Hematopoietic multipotent progenitor cell treated with erythropoietin and hydrocortisone succinate and interleukin-3 and kit ligand, for 6 days (in vitro differentiated cells): Measurements from ENCODE around the gene CHRNB4.

Source experiments
- DNase-seq: peaks from one replicate; pipeline ENCODE4 v3.0.0-alpha.2; 2015

Gene CHRNB4

DNA sequence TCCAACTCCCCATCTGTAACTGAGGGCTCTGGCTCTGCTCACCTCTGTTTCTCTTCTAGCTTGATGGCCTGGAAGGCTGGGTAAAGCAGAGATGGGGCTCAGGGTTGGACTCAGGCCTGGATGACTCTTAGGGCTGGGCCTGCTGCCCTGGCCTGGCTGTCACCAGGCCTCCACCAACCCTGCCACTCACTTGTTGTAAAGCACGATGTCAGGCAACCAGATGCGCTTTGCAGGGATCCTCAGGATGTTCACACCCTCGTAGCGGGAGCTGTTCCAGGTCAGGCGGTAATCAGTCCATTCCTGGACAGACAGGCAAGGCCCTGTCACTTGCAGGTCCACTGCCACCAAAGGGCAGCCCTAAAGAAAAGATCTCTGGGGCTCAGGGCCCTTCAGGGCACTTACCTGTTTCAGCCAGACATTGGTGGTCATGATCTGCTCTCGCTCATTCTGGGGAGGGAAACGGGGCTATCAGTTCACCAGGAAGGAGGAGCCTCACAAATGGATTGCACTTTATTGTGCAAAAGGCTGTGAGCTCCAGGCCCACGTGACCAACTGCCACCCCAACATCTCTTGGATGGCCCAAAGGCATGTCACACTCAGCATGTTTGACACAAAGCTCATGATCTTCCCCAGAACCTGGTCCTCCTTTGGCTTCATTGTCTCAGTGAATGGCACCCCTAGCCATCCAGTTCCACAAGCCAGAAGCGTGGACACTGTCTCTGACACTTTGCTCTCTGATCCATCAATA lies 9.9 kb downstream of the CHRNB4 start:
- DNase-seq = no peak

- no peak for DNase-seq
Observed at GRCh38 chr15:78629716-78630065, 11.3 kb downstream of the CHRNB4 start.

DNA sequence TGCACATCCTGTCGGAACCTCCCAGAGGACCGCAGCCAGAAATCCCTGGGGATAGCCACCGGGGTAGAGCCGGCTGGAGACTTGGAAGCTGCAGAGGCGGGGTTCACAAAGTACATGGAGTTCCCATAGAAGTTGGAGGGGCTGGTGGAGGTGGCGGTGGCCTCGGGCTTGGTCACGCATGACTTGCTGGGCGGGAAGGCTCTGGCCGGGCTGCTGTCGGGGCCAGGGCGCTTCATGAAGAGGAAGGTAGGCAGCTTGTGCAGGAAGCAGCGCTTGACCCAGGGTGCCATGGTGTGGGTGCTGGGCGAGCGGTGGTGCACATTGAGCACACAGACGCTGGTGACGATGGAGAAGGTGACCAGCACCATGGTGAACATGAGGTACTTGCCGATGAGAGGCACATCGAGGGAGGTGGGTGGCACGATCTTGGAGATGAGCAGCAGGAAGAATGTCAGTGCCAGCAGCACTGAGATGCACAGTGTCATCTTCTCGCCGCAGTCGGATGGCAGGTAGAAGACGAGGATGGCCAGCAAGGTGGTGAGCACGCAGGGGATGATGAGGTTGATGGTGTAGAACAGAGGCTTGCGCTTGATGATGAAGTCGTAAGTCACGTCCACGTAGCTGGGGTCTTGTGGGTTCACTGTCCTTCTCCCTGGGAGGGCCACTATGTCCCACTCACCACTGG lies 11.8 kb downstream of the CHRNB4 start:
- DNase-seq = no peak

DNA sequence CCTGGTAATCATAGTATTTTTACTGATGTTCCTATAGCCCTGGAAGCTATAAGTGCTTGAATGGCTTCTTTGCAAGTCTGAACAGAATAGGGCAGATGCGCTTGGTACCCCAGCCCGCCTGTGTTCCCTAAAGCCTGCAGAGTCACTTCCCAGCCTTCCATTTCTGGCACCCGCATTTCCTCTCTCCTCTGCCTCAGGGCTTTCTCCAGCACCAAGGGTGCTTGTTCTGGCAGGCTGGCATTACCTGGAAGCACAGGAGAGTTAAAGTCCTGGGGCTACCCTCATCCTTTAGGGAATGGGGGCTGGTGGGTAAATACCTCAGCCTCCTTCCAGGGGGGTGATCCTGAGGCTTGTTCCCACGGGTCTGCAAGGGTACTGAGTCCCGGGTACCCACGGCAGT lies 12.8 kb downstream of the CHRNB4 start:
- DNase-seq = no peak

DNA sequence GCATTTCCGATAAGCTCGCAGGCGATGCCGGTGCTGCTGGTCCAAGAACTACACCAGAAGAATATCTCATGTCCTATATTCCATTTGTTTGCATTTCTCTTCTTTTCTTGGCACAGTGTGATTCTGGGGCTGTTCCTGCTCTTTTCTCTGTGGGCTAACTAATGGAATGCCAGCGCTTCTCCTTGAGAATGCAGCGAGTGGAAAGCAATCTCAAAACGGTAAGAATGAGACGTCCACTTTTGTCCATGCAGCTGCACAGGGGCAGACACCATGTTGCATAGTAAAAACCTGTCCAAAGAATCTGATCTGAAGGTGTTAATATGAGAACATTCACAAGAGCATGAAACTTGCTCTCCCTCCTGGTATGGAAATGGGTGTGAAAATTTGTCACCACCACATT lies 13.7 kb downstream of the CHRNB4 start:
- no peak for DNase-seq

DNA sequence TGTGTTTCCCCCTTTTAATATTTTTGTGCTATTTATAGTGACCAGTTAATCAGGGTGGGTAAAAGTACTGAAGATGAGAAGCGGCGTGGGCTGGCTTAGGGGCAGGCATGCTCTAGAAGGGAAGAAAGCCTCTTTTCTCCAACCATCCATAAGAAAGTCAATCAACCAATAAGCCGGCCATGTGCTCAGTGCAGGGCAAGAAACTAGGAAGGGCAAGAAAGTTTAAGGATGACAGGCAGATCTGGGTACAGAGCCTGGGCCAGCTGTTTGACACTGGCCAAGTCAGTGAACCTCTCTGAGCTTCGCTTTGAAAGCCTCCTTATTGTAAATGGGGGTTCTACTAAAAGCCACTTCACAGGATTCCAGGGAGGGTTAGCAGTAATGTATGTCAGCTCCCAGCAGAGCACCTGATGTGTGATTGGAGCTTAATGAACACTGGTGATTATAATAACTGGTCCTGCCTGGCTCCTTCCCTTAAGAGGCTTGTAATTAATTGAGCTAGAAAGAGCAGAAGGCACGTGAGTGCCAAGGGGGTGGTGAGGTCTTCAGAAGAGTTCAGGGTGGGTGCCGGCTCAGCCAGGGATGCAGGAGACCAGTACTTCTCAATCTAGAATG lies 14.5 kb downstream of the CHRNB4 start:
- no peak for DNase-seq

- no peak for DNase-seq
Observed at GRCh38 chr15:78625606-78626280, 15.3 kb downstream of the CHRNB4 start.

DNA sequence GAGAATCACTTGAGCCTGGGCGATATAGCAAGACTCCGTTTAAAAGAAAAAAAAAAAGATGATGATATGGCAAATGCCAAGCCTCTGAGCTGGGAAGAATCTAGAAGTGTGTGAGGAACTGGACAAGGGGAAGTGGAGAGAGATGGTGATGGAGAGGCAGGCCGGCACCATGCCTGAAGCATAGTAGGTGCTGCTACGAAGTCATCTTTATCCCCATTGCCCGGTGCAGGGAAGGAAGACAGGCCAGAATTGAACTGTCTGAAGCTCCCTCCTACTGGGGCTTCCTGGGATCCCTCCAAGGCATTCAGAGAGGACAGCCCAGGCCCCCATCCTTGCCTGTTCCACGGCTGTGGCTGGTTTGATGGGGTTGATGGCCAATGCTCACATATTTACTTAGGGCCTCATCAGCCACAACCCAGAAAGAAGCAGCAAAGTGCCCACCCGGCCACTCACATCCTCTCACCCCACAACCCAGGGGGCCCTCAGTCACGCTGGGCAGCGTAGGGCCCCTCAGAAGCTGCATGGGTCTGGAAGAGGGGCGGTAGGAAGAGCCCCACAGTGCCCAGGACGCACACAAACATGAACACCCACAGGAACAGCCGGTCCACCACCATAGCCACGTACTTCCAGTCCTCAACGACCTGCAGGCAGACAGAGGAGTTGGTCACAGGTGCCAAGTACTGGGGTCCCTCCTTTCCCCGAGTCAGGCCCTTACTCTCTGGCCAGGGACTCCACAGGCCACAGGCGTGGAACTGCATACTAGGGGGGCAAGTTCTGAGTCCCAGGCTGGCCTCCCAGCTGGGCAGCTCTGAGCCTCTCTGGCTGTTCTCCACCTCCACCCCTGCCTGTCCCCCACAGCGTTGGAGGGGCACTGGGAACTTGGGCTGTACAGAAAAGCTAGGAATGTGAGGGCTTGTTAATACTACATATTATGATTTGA lies 16.1 kb downstream of the CHRNB4 start:
- DNase-seq = no peak

DNA sequence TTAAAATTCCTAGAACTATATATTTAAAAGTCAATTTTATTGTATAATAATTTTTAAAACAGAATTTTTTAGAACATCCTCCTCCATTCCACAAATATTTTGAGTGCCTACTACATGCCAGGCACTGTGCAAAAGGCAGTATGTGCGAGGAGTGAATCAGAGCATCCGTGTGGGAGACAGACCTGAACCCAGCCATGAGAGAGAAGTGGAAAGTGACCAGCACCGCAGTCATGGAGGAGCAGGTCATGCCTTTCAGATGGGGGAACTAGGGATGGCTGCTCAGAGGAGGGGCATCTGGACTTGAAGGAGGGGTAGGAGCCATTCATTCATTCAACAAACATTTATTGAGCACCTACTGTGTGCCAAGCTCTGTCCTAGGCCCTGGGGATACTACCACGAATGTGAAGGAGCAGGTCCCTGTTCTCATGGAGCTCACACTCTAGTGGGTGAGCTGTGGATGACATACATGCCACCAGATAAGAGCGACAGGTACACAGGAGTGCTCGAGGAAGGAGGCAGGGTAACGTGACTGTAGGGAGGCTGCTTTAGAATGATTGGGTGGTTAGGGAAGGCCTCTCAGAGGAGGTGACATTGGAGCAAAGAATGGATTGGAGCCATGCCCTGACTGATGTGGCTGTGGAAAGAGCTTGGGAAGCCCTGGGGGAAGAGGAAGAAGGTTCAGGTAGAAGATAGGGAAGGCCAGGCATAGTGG lies 17.1 kb downstream of the CHRNB4 start:
- DNase-seq = no peak

DNA sequence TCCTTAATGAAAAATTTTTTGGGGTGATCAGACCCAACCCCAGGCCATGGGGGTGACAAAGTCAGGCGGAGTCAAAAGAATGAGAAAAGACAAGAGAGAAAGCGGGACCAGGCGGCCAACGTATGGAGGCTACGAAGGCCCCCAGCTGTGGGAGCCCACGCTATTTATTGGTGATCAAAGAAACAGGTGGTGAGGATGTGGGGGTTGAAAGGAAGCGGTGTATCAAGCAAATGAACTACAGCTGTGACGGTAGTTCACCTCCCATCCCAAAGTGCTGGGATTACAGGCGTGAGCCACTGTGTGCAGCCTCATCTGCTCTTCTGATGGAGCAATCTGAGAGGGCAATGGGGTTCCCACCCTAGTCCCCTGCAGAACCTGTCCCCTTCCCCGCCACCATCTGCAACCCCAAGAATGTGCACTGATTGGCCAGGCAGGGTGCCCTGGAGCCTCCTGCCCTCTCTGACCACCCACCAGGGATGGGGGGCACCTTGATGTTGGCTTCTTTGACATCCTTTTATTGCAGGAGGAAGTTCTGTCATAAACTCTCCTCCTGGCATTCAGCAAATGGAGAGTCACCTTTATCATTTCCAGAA lies 19.1 kb downstream of the CHRNB4 start:
- DNase-seq = no peak

DNA sequence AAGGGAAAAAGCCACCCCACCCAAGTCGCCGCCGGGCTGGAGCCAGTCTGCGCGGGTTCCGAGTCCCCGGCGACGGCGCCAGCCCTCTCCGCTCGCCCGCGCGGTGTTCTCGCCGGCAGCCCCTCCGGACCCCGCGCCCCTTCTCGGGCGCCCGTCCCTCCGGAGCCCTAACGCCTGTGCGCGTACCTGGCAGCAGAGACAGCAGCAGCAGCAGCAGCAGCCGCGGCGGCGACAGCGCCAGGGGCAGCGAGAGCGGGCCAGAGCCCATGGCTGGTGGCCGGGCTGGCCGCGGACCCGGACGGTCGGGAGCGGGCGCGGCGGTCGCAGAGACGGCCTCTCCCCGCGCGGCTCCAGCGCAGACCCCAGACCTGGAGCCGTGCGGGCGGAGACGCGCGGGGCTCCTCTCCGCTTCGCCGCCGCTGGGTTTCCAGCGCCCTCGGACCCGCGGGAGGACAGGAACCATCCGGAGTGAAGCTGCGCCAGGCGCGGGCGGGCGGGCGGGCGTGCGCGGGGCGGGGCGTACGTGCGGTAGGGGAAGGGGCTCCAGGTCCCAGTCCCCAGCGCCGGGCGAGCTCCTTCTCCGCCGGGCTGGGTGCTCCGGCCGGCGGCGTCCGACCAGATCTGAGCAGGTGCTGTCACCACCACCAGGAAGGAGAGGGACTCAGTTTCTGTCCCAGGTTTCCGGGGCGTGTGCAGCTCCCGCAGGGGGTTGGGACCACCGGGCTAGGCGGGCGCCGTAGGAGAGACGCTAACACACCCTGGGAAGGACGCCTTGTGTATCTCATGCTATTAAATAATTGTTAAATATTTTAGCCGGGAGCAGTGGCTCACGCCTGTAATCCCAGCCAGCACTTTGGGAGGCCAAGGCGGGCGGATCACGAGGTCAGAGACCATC lies 20.2 kb downstream of the CHRNB4 start, which contains the start of gene CHRNA3:
Gene CHRNA3 (minus strand): TSS at position 470 of the 895 bp plus-strand sequence. CDS start 202 bp downstream, at position 268.
- DNase-seq = no peak

DNA sequence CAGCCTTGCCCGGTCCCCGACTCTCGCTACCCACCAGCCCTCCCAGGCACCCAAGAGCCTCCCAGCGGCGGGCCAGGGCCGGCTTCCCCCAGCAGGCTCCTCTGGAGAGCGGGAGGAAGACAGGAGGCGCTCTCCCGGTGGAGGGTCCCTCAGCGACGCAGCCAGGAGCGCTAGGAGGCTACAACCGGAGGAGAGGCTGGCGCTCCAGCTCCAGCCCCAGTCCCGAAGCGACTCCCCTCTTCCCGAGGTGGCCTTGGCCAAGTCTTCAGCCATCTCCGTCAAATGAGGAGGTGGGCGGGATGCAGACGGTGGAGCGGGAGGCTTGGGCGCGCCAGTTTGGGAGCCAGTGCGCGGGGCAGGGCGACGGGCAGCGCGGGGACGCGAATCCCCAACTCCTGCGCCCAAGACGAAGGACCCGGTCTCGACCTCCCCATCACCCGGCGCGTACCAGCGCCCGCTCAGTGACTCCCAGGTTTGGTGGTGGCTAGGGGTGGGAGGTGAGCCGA lies 20.9 kb downstream of the CHRNB4 start:
- DNase-seq = peak; percentile 23

- DNase-seq = no peak
Observed at GRCh38 chr15:78619022-78619950, 21.7 kb downstream of the CHRNB4 start.

DNA sequence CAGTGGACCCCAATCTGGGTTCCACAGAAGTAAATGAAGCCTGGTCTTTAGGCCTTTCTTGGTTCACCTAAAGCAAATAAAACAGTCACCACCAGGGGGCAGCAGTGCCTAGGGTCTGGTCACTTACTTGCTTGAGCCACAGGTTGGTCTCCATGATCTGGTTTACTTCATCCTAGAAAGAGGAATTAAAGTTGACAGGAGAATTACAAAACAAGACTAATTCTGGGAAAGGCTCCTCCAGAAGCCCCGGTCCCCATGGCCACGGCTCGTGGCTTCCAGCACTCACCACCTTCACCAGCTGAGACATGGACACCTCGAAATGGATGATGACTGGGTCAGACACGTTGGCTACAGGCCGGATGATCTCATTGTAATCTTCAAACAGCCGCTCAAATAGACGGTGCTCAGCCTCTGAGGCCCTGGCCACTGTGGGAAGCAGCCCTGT lies 22.5 kb downstream of the CHRNB4 start:
- DNase-seq = peak; percentile 92

DNA sequence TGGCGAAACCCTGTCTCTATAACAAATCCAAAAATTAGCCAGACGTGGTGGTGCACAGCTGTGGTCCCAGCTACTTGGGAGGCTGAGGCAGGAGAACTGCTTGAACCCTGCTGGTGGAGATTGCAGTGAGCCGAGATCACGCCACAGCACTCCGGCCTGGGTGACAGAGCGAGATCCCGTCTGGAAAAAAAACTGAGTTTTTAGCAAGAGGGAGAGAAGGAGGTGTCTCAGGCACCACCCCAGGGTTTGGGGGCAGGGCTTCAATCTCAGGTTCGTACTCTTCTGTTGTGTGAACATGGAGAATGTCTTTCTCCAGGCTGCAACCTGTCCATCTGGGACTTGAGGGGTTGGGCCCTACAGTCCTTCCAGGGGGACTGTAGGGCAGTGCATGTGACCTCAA lies 22.9 kb downstream of the CHRNB4 start:
- DNase-seq = no peak

DNA sequence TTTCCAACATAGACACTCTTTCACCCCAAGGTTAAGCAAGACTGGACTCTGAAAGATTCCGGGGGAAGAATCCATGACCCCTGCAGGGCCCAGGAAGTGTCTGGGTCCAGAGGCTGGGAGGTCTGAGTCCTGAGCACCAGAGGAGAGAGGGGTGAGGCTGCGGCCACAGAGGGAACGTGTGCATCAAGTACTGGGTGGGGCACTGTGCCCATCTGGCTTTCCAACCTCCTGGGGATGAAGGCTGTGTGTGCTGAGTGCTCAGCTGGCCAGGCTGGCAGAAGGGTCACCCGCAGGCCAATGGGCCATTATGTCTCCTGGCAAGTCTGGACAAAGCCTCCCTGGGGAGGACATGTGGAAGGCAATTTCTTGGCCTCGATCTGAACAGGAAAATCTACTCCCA lies 23.5 kb downstream of the CHRNB4 start:
- DNase-seq = no peak

GRCh38 chr15:78617076-78617475 lies 23.9 kb downstream of the CHRNB4 start:
- DNase-seq = no peak

- DNase-seq = no peak
Observed at GRCh38 chr15:78616506-78616905, 24.5 kb downstream of the CHRNB4 start.

DNA sequence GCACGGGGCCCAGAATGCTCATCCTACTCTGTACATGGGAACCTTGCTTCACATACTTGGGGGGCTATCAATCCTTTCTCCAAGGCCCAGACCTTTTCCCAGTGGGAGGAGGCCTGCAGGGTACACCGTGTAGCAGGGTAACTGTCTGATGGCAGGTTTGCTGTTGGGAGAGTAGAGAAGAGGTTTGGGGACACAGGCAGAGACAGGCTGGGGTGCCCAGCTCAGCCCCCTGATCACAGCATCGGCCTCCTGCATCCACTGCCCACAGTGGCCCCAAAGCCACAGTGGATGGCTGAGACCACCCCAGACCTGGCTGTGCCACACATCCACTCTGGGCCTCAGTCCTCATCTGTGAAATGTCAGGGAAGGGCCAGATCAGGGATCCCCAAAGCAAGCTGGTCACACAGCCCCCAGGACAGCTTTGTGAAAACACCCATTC lies 25.8 kb downstream of the CHRNB4 start:
- no peak for DNase-seq
